ENCODE measurements around the gene ATP6V1C2.

DNA sequence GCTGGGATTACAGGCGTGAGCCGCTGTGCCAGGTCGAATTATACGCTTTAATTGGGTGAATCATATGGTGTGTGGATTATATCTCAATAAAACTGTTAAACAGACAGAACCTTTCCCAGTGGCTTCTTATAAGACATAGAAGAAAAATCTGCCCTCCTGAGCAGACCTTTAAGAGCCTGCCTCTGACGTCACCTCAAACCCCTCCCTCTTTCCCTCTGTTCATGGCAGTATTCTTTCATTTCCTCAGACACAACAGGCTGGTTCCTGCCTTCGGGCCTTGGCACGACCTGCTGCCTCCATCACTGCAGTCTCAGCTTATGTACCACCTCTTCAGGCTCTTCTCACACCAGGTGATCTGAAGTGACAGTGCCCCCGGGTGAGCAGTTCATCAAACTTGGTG, 105.2 kb downstream of the ATP6V1C2 start:
- TF ChIP-seq, protein P1, sequence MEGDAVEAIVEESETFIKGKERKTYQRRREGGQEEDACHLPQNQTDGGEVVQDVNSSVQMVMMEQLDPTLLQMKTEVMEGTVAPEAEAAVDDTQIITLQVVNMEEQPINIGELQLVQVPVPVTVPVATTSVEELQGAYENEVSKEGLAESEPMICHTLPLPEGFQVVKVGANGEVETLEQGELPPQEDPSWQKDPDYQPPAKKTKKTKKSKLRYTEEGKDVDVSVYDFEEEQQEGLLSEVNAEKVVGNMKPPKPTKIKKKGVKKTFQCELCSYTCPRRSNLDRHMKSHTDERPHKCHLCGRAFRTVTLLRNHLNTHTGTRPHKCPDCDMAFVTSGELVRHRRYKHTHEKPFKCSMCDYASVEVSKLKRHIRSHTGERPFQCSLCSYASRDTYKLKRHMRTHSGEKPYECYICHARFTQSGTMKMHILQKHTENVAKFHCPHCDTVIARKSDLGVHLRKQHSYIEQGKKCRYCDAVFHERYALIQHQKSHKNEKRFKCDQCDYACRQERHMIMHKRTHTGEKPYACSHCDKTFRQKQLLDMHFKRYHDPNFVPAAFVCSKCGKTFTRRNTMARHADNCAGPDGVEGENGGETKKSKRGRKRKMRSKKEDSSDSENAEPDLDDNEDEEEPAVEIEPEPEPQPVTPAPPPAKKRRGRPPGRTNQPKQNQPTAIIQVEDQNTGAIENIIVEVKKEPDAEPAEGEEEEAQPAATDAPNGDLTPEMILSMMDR (conservative IDR thresholded peaks at IDR 0.05; ENCODE audit: low read length) = no peak
- TF ChIP-seq EZH2phosphoT487 (IDR thresholded peaks at IDR 0.05; ENCODE audit: borderline replicate concordance) = no peak
